ENCODE results near the gene TEDDM1.

DNA sequence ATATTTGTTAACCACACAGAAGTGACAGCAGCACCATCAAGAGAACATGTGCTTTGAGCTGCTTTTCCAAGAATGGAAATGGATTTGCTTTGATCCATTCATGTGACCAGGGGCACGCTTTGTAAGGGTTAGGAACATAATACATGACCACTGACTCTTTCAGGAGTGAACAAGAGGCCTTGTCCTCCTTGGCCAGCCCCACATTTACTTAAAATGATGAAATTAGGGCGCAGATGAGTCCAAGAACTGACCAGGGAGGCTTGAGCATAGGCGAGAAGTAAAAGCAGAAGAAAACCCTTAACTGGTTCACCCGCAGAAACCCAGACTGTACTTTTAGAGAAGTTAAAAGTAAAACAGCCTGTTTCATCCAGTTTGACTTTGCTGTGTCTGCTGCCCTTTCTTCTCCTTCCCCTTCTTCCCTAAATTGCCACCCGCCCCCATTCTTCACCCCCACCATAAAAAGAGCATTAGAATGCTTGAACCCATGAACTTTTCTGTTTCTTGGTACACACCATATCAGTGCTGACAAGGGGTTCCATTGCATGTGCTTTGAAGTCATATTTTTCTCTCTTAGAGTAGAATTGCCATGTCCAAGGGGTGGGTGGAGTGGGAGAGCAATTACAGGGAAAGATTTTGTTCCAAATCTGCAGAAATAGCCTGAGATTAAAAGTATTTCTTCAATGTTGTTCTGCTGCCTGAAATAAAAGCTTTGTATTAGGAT, 6.3 kb downstream of the TEDDM1 start:
- TF ChIP-seq, protein P1, sequence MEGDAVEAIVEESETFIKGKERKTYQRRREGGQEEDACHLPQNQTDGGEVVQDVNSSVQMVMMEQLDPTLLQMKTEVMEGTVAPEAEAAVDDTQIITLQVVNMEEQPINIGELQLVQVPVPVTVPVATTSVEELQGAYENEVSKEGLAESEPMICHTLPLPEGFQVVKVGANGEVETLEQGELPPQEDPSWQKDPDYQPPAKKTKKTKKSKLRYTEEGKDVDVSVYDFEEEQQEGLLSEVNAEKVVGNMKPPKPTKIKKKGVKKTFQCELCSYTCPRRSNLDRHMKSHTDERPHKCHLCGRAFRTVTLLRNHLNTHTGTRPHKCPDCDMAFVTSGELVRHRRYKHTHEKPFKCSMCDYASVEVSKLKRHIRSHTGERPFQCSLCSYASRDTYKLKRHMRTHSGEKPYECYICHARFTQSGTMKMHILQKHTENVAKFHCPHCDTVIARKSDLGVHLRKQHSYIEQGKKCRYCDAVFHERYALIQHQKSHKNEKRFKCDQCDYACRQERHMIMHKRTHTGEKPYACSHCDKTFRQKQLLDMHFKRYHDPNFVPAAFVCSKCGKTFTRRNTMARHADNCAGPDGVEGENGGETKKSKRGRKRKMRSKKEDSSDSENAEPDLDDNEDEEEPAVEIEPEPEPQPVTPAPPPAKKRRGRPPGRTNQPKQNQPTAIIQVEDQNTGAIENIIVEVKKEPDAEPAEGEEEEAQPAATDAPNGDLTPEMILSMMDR (IDR thresholded peaks at IDR 0.05; ENCODE audit: extremely low read depth in 1 of 2, insufficient read depth in 1 of 2, low read depth in 1 of 2, low read length in 2 of 2): no peak
- TF ChIP-seq MYC (IDR thresholded peaks at IDR 0.05; ENCODE audit: low read depth, low read length): no peak
- TF ChIP-seq POLR2A (IDR thresholded peaks at IDR 0.05; ENCODE audit: low read depth, low read length): no peak

Data from endothelial cell of umbilical vein (primary cell).